ENCODE data around the gene CSAG1.
"Not testable (repeated sequence)": the region's sequence is repeated elsewhere in the genome, so short reads cannot be mapped to it uniquely, and the experiment has no call there.

The CSAG1 gene

GRCh38 chrX:152697952-152698931 is 35.3 kb downstream of the CSAG1 start, which contains the start of gene MAGEA3:
Gene MAGEA3 (plus strand): TSS chrX:152698794. CDS start chrX:152700833, 2,039 bp downstream.
- DNase-seq = not testable (repeated sequence)

GRCh38 chrX:152681012-152681411 is 52.5 kb downstream of the CSAG1 start:
- not testable (repeated sequence) for DNase-seq
